Ovary (tissue), 9 donors: ENCODE measurements around the gene IMPA2. TPM values are rescaled to one million over a fixed set of nuclear protein-coding genes. Genes with fewer than 3 reads are reported as not detected.

Source experiments
- DNase-seq, 5 donors: peaks; one replicate each; pipeline ENCODE4 v3.0.0-alpha.2; 2019 to 2020
- H3K27ac ChIP-seq, 2 donors: fragments of 200-600 bp; one replicate each; pipeline versions ENCODE4 v1.5.1 to v1.8.0; 2019 to 2022
- H3K27me3 ChIP-seq: fragments of 200-600 bp; one replicate; pipeline ENCODE4 v1.8.0; 2022
- H3K36me3 ChIP-seq: fragments of 200-600 bp; sonication (generic); one replicate; pipeline ENCODE4 v1.5.1; 2019
- H3K4me1 ChIP-seq: one replicate; pipeline ENCODE4 v1.8.1; 2013; ENCODE audit warnings: mild to moderate bottlenecking, moderate library complexity; ENCODE audit not compliant: insufficient read depth
- H3K4me3 ChIP-seq: fragments of 200-600 bp; sonication (generic); one replicate; pipeline ENCODE4 v1.5.1; 2017
- H3K9me3 ChIP-seq, 2 donors: fragments of 200-600 bp in 1 of 2; sonication (generic) in 1 of 2; one replicate each; pipeline versions ENCODE4 v1.5.1 to v1.8.1; 2013 to 2019; ENCODE audit warnings: mild to moderate bottlenecking in 1 of 2, moderate library complexity in 1 of 2
- EP300 ChIP-seq: sonication (generic); formaldehyde crosslinking; IDR thresholded peaks from one replicate; pipeline ENCODE4 v1.6.1; 2017; ENCODE audit warnings: antibody characterized with exemption
- POLR2A ChIP-seq: fragments of 450-650 bp; IDR thresholded peaks from one replicate; pipeline ENCODE4 v1.6.1; 2017; ENCODE audit warnings: antibody characterized with exemption, mild to moderate bottlenecking, moderate library complexity
- WGBS, 3 donors: extraction: QIAGEN DNeasy Blood & Tissue Kit in 1 of 3; methylation state at CpG; one replicate each; pipeline versions ENCODE4 v1.1.5 to v1.1.7; 2013 to 2017; 5-methylcytosine and 5-hydroxymethylcytosine counted together
- intact Hi-C, 4 donors: fragments of 100-400 bp; cut with DNase I; formaldehyde crosslinking; loops; one replicate each; pipeline versions ENCODE4 v1.11.0 to v1.15.1; 2022 to 2023
- polyA plus RNA-seq, 2 donors: library from polyadenylated mRNA; stranded (reverse); fragments of 200-250 nt in 1 of 2; fragments of 350-450 nt in 1 of 2; fragmentation: Illumina TruSeq in 1 of 2; extraction: RNeasy Lipid Tissue Mini Kit (QIAGEN cat#74804) in 1 of 2; gene quantifications; one replicate each; pipeline ENCODE4 v1.2.3, GENCODE V29; 2013 to 2014
- total RNA-seq, 7 donors: library from RNA; depleted of rRNA in 2 of 7; stranded (reverse); fragments of >200 nt in 2 of 7; fragmentation: NEBNext Ultra II Directional in 3 of 7; extraction: Animal tissue kit (Norgen Biotek cat#: 25700) in 3 of 7; gene quantifications; one replicate each; pipeline versions ENCODE4 v1.1.0 to v1.2.4, GENCODE V29; 2016 to 2023
- TF ChIP-seq, protein P1 (sequence below), 3 donors: fragments of 450-650 bp in 2 of 3; fragments of 200-600 bp in 1 of 3; IDR thresholded peaks; one replicate each; pipeline versions ENCODE4 v1.5.1 to v1.8.0; 2016 to 2022; ENCODE audit warnings: antibody characterized with exemption in 3 of 3, mild to moderate bottlenecking in 1 of 3
- donor health status: DM: no; HTN: no; CAD: no; lungs with moderate emphysema.
- donor health status: DM: no; HTN: no; CAD: no.
- donor health status: Bipolar disorder and iron deficiency.
- donor health status: DM: yes; HTN: yes; CAD: no.
- donor health status: DM: no; HTN: no; CAD: no.
- donor health status: DM: yes; HTN: yes; CAD: no.

Gene IMPA2
- total and polyA plus RNA-seq, 9 donors = 15.4 to 33.5 (median 21.1) TPM

DNA sequence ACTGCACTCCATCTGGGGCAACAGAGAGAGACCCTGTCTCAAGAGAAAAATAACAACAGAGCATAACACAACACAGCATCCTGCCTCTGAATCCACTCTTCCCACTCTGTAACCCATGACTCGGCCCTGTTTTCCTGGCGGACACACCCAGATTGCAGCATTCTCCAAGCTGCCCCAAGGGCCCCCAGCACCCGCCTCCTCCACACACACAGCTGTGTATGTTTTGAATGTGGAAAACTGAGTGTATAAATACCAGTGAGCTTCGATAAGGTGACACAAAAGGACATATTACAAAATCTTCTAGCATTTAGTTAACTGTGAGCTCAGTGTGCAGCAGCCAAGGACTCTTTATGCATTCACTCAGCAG, 13.0 kb downstream of the IMPA2 start:
- WGBS, 3 donors = 25 to 48% (median 32%) methylated on average over 4 of the region's 4 CpGs
- peak in 3 of 5 donors; percentile 22 to 72 (median 63) for DNase-seq
- TF ChIP-seq POLR2A (no peak), EP300 (no peak)
- TF ChIP-seq, protein P1, sequence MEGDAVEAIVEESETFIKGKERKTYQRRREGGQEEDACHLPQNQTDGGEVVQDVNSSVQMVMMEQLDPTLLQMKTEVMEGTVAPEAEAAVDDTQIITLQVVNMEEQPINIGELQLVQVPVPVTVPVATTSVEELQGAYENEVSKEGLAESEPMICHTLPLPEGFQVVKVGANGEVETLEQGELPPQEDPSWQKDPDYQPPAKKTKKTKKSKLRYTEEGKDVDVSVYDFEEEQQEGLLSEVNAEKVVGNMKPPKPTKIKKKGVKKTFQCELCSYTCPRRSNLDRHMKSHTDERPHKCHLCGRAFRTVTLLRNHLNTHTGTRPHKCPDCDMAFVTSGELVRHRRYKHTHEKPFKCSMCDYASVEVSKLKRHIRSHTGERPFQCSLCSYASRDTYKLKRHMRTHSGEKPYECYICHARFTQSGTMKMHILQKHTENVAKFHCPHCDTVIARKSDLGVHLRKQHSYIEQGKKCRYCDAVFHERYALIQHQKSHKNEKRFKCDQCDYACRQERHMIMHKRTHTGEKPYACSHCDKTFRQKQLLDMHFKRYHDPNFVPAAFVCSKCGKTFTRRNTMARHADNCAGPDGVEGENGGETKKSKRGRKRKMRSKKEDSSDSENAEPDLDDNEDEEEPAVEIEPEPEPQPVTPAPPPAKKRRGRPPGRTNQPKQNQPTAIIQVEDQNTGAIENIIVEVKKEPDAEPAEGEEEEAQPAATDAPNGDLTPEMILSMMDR (IDR thresholded peaks at IDR 0.05) = no peak
- intact Hi-C loops = loop anchor here in 1 of 4 donors (10.0 kb wide), 1 partner anchor 60 kb away; no protein-coding TSS in a partner anchor
- H3K4me3 ChIP-seq = no peak overlapping the region
- H3K27me3 ChIP-seq = no peaks in the 10 kb centered on the region
- H3K9me3 ChIP-seq = no peaks in the 10 kb centered on the region
- H3K36me3 ChIP-seq = no peaks in the 10 kb centered on the region
- H3K4me1 ChIP-seq = peaks cover 7% of the 10 kb centered on the region
- no peak overlapping the region for H3K27ac ChIP-seq

DNA sequence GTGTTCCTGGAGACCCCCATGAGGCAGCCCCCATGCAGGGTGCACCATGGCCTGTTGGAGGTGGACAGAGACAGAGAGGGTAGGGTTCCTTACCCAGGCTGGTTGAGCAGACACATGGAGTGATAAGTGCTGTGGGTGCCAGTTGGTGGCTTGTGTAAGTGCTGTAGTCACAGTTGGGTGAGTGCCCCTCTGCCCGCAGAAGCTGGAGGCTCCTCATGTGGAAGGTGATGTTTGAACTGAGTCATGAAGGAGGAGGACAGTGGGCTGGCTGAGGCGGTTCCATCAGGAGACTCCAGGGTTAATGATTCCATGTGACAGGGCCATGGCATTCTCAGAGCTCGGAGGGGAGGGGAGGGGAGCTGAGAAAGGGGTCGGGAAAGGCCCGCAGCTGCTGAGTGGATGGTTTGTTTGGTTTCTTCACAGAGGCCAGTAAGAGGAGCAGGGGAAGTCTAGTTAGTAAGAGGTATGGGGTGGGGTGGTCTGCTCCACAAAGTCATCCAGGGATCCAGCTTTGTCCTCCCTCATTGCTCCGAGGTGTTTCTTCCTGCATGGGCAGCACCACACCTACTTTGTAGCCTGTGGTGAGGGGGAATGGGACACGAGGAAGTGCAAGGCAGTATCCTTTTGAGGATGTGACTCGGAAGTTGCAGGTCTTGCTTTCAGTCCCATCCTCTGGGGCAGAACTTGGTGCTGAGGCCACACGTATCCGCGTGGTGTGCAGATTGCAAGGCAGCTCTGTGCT, 13.6 kb downstream of the IMPA2 start:
- no peak overlapping the region for H3K27ac ChIP-seq

DNA sequence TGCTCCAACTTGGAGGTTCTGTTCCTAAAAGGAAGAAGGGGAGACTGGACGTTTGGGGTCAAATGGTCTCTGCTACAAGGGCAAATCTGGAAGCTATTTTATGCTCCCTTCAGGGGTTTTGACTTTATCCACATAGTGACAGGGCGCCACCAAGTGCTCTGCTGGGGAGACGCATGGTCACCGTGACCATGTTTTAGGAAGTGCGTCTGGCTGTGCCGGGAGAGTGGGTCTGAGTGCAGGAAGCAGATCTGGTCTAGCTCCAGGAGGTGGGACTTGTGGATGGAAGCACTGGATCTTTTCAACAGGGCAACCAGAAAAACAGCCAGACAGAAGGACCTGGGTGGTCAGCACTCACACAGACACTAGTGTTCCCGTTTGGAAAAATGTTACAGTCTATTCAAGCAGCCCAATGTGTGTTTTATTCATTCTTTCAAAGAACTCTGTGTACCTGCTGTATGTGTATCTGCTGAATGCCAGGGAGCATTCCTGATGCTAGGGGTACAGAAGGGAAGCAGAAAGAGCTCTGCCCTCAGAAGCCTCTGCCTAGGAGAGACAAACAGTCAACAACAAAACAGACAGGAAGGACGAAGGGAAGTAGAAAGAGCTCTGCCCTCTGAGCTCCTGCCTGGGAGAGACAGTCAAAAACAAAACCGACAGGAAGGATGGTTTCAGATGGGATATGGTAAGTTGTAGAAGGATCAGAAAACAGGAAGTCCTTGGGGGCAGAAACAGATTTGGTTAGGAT, 14.3 kb downstream of the IMPA2 start:
- peak; percentile 53 to 77 (median 66) for DNase-seq
- no peaks in the 10 kb centered on the region for H3K36me3 ChIP-seq
- no peaks in the 10 kb centered on the region for H3K27me3 ChIP-seq
- TF ChIP-seq, protein P1 (IDR thresholded peaks at IDR 0.05) = peak; percentile 21 to 49 (median 45)
- TF ChIP-seq EP300 = no peak
- TF ChIP-seq POLR2A = no peak
- no peak overlapping the region for H3K4me3 ChIP-seq
- WGBS, 3 donors = 7 to 13% (median 9%) methylated on average over 9 of the region's 9 CpGs
- intact Hi-C loops = loop anchor here in 3 of 4 donors (5.0 to 10.0 kb wide), 4 partner anchors 37 to 61 kb away; no protein-coding TSS in a partner anchor
- peaks cover 7% of the 10 kb centered on the region for H3K4me1 ChIP-seq
- H3K9me3 ChIP-seq = no peaks in the 10 kb centered on the region
- peak overlapping the region in 1 of 2 donors; percentile 15 for H3K27ac ChIP-seq

More for the DNA sequence above, 13.6 kb downstream of the IMPA2 start:
- Histone ChIP-seq H3K36me3 (no peaks in the 10 kb centered on the region), H3K4me3 (no peak overlapping the region), H3K27me3 (no peaks in the 10 kb centered on the region), H3K9me3 (no peaks in the 10 kb centered on the region), H3K4me1 (peaks cover 7% of the 10 kb centered on the region)
- DNase-seq = no peak
- intact Hi-C loops = loop anchor here in 3 of 4 donors (5.0 to 10.0 kb wide), 4 partner anchors 37 to 60 kb away; no protein-coding TSS in a partner anchor
- TF ChIP-seq EP300 (no peak), POLR2A (no peak)
- TF ChIP-seq, protein P1 (IDR thresholded peaks at IDR 0.05) = no peak
- 54 to 62% (median 59%) methylated on average over 11 of the region's 11 CpGs for WGBS, 3 donors

DNA sequence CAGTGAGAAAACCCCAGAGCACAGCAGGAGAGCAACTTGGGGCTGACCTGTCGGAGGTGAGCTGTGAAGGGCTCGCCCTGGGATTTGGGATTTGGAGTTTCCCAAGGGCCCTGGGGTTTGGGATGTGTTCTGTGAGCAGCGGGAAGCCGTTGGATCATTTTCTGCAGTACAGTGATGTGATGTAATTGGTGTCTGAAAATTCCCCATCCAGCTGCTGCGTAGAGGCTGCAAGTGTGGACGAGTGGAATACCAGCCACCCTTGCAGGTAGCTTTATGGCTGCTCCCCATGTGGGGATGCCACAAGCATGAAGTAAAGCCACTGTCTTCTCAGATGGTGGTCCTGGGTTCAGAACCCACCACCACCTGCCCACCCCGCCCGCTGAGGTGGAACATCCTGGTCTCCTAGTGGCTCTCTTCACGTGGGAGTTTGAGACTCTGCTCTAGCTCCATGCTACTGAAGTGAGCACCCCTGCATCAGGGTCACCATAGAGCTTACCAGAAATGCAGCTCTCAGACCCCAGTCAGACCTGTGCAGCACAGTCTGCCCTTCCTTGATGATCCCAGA, 15.0 kb downstream of the IMPA2 start:
- peak overlapping the region in 1 of 2 donors; percentile 15 for H3K27ac ChIP-seq
- no peak overlapping the region for H3K4me3 ChIP-seq
- TF ChIP-seq POLR2A (no peak), EP300 (no peak)
- TF ChIP-seq, protein P1 (IDR thresholded peaks at IDR 0.05) = no peak
- no peaks in the 10 kb centered on the region for H3K27me3 ChIP-seq
- no peaks in the 10 kb centered on the region for H3K9me3 ChIP-seq
- DNase-seq = no peak
- 78 to 83% (median 79%) methylated on average over 9 of the region's 9 CpGs for WGBS, 3 donors
- intact Hi-C loops = loop anchor here in 3 of 4 donors (5.0 to 10.0 kb wide), 4 partner anchors 36 to 61 kb away; no protein-coding TSS in a partner anchor
- H3K36me3 ChIP-seq = no peaks in the 10 kb centered on the region
- H3K4me1 ChIP-seq = peaks cover 5% of the 10 kb centered on the region
